G401 (cell line): ENCODE results near the gene PRDM16. TPM values are rescaled to one million over a fixed set of nuclear protein-coding genes. Genes with fewer than 3 reads are reported as not detected.
"Not testable (repeated sequence)": the region's sequence is repeated elsewhere in the genome, so short reads cannot be mapped to it uniquely, and the experiment has no call there.

ENCODE experiments used
- DNase-seq: peaks from one replicate; pipeline ENCODE4 v3.0.0-alpha.2; 2015; ENCODE audit warnings: low spot score
- in situ Hi-C: cut with HindIII; loops from 2 replicates; pipeline ENCODE4 v1.10.0; 2016; ENCODE audit warnings: low sequenced_read_pairs, mixed read lengths
- total RNA-seq: library from RNA; depleted of rRNA; stranded (reverse); fragments of >200 nt; shearing (Covaris generic); gene quantifications from 2 replicates; pipeline ENCODE4 v1.2.3, GENCODE V29; 2014

The PRDM16 gene
- total RNA-seq, 1 experiment from 2014 or later = 2.8 TPM

DNA sequence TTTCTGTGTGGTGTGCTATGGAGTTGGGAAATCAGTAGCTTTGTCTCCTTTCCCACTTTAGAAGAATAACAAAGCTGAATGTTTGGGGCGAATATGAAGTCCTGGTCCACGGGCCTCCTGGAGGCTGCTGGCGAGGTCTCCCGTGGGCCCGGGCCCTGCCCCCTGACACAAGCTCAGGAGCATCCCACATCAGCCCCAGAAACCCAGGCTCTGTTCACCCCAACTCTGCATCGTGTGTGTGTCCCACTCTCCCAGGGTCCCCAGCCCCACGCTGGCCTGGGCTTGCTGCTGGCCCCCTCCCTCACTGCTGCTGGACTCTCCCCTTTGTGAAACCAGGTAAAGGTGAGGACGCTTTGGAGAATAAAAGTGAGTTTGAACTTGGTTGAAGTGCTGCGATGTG, 8.1 kb downstream of the PRDM16 start:
- in situ Hi-C loops = no loop called here
- DNase-seq = no peak

DNA sequence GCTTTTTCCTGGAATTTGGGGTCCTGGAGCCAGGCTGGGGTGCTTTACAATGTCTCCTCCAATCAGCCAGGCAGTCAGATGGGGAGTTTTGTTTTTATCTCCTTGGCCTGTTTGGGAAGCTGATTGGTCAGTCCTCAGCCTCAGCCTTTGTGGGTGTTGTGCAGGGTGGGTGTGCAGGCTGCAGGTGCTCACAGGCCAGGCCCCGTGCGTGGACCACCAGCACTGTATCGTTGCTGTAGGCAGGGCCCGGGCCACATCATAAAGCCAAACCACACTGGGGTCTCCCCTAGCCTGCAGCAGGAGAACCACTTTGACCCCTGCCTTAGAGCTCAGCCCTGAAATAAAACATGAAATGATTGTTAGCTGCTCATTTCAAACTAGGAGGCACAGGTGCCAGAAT, 8.6 kb downstream of the PRDM16 start:
- in situ Hi-C loops = no loop called here
- no peak for DNase-seq

GRCh38 chr1:3078430-3078861, 9.4 kb downstream of the PRDM16 start:
- in situ Hi-C loops = no loop called here
- no peak for DNase-seq

GRCh38 chr1:3078871-3079270, 9.9 kb downstream of the PRDM16 start:
- in situ Hi-C loops = no loop called here
- DNase-seq = no peak

DNA sequence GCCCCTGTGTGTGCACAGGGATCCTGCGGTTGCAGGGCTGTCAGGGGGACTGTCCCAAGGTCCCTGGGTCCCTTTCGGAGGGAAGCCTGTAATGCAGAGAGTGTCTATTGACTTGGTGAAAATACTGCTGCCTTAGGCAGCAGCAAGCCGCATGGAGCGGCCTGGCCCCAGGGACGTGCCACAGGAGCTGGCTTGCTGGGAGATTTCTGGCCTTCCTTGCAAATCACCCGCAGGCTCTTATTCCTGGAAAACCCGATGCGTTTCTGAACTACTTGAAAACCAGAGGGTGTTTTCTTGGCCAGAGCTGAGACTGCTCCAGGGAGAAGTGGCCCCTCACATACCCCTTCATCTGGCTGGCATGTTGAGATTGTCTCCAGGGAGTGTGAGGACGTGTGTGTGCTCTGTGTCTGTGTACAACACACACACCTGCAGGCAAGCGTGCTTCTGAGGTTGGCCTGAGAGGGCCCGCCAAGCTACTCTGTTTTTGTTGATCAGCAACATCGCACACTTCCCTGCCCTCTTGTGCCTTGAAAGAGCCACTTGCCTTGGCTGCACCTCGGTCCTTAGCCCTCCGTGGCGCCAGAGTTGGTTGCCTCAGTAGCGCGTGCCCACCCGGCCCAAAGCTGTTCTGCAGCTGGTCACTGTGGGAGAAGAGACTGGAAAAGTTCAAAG, 10.5 kb downstream of the PRDM16 start:
- no peak for DNase-seq
- in situ Hi-C loops = no loop called here

DNA sequence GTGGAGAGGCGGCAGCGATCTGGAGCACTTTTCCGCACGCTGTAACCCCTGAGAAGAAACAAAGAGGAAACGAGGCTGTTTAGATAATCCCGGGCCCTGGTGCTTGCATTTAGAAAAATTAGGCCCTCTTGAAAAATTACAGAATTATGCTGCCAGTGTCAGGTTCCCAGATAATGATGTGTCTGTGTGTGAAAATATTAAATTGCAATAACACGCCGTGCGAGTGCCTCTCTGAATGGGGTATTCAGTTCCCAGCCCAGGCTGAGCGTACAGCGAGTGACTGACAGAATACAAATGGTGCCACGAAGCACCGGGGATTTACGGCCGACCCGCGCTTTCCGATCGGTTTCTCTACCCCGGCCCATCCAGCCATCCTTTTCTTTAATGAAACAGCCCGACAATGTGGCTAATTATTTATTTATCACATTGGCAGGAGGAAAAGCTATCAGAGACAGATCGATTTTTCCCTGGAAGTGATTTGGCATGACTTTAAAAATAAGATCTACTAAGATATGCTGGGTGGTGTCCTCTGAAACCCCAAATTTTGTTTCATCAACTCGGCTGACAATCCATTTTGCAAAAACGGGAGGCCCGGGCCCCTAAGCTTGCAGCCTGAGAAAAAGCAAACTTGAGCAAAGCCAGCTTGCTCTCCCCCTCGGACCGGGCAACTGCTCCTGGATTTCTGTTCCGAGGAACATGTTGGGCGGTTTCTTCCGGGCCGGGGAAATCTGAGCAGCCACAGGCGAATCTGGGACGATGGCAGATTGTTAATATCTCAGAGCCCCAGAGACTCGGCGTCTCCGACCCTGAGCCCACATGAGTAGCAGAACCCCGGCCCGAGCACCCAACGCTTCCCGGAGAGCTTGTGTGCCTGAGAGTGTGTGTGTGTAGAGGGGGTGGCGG, 11.3 kb downstream of the PRDM16 start:
- in situ Hi-C loops = no loop called here
- DNase-seq = no peak

GRCh38 chr1:3081171-3081683, 12.2 kb downstream of the PRDM16 start:
- DNase-seq = no peak
- in situ Hi-C loops = no loop called here

- in situ Hi-C loops = no loop called here
Measured at GRCh38 chr1:3082051-3082450, 13.0 kb downstream of the PRDM16 start.

DNA sequence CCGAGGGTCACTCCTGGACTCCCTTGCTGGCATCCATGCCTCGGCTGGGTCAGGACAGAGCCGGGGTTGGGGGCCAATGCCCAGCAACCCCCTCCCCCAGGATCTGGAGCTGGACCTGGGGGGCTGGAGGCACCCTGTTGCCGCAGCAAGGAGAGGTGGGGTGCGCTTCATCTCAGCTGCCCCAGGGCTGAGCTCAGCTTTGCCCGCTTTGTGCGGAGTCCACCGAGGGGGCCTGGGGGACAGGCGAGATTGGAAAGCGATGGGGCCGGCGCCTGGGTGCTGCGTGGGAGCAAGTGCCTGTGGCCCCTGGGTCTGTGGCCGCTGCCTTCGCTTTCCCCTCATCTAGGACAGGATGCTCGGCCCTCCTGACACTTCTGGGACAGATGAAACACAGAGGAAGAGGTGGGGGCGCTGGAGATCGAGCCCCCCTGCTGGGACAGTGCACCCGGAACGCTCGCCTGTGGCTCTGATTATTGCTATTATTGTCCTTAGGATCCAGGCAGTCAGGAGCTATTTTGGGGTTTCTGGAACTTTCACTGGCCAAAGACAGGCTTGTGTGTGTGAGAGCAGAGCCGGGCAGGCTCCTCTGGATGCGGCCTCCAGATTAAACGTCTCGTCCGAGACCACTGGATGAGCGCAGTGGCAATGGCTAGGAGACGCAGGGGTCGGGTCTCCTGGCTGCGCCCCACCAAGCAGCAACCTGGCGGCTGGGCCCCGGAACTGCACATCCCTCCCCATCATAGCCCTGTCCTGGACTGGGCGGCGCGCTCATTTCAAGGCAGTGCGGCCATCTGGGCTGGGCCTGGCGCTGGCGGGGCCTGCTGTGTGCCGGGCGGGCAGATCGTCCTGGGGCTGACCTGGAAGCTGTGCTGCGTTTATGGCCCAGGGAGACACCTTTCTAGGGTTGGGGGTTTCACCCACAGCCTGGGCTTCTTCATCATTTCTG, 13.8 kb downstream of the PRDM16 start:
- in situ Hi-C loops = no loop called here
- DNase-seq = no peak

More at GRCh38 chr1:3082051-3082450, 13.0 kb downstream of the PRDM16 start:
- no peak for DNase-seq

DNA sequence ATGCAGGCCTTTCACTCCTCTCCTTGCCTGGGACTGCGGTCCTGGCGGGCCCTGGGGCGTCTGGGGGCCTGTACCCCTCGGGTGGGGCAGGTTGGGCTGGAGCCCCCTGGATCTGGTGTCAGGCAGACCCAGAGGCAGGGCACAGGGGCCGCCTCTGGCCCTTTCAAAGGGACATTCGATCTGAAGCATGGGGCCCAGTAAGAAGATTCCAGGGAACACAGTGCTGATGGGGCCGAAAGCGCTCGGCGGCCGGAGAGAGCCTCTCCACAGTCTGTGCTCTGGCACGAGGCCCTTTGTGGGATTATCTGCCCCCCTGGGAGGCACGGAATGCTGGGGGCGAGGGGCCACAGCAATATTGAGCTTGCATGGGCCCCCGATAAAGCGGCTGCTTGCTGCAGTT, 15.2 kb downstream of the PRDM16 start:
- DNase-seq = no peak
- in situ Hi-C loops = no loop called here

GRCh38 chr1:3084726-3085125, 15.7 kb downstream of the PRDM16 start:
- no peak for DNase-seq
- in situ Hi-C loops = no loop called here

GRCh38 chr1:3085721-3086120, 16.7 kb downstream of the PRDM16 start:
- in situ Hi-C loops = no loop called here
- DNase-seq = no peak

GRCh38 chr1:3086272-3086974, 17.4 kb downstream of the PRDM16 start:
- in situ Hi-C loops = no loop called here
- DNase-seq = no peak

GRCh38 chr1:3087049-3087448, 18.0 kb downstream of the PRDM16 start:
- in situ Hi-C loops = no loop called here
- DNase-seq = no peak

- DNase-seq, in situ Hi-C loops: not testable (repeated sequence)
Measured at GRCh38 chr1:3087946-3088668, 19.1 kb downstream of the PRDM16 start.

DNA sequence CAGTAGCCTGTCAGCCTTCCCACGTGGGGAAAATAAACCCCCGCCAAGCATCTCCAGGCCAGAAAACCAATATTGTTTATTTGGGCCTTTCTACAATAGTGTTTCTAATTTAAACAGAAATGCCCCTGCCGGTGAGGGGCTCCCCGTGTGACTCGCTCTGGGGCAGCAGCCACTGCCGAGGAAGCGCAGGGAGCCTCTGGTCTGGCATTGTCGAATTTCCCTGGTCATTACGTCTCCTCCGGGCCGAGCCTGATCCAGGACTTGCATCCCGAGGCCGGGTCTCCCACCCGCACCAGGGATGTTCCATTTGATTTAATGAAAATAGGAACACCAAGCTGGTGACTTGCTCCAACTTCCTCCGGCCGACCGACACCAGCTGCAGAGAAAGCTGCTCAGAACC, 20.5 kb downstream of the PRDM16 start:
- DNase-seq = no peak
- in situ Hi-C loops = no loop called here

DNA sequence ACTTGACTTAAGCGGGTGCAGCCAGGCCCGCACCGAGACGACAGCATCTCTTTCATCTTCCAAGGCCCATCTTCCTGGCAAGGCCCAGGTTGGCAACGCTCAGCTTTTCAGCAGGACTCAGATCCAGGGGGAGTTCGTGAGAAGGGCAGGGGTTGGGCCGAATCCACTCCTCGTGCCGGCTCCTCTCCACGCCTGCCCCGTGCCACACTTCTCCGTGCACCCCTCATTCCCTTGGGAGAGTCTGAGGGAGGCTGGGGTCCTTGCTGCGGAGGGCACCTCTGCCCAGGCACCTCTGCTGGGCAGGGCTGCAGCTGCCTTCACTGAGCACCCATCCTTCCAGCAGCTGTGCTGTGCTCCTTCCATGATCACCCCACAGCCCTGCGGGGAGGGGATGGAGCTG, 22.3 kb downstream of the PRDM16 start:
- DNase-seq = no peak

GRCh38 chr1:3092530-3092929, 23.5 kb downstream of the PRDM16 start:
- in situ Hi-C loops = no loop called here
- DNase-seq = no peak

More for the DNA sequence above, 22.3 kb downstream of the PRDM16 start:
- in situ Hi-C loops = no loop called here
